ENCODE measurements around the gene PARG.
"Not testable (repeated sequence)": the region's sequence is repeated elsewhere in the genome, so short reads cannot be mapped to it uniquely, and the experiment has no call there.

DNA sequence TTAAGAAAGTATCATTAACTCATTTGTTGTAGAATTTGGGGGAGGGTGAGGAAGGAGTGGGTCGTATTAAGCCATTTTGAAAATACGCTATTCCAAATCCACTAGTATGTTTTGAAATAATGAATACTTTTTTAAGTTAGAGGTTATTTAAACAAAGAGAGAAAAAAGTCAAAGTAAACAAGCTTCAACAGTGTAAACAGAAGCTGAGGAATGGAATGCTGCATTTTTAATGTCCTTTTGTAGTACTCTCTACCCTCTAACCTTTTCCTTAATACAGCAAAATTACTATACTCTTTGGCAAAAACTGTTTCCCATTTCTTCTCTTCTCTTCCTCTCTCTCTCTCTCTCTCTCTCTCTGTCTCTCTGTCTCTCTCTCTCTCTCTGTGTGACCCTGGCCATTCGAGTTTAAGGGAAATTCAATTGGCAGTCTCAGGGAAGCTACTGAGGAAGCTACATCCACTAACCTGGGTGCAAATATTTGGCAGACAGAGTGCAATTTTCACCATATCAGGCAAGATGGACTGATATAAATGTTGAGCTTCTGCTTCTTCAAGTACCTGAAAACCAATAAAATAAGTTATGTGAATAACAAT is 57.0 kb downstream of the PARG start:
- TF ChIP-seq, protein P1, sequence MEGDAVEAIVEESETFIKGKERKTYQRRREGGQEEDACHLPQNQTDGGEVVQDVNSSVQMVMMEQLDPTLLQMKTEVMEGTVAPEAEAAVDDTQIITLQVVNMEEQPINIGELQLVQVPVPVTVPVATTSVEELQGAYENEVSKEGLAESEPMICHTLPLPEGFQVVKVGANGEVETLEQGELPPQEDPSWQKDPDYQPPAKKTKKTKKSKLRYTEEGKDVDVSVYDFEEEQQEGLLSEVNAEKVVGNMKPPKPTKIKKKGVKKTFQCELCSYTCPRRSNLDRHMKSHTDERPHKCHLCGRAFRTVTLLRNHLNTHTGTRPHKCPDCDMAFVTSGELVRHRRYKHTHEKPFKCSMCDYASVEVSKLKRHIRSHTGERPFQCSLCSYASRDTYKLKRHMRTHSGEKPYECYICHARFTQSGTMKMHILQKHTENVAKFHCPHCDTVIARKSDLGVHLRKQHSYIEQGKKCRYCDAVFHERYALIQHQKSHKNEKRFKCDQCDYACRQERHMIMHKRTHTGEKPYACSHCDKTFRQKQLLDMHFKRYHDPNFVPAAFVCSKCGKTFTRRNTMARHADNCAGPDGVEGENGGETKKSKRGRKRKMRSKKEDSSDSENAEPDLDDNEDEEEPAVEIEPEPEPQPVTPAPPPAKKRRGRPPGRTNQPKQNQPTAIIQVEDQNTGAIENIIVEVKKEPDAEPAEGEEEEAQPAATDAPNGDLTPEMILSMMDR (IDR thresholded peaks at IDR 0.05; ENCODE audit: low read depth, low read length, missing input control): not testable (repeated sequence)
- not testable (repeated sequence) for TF ChIP-seq JUND (IDR thresholded peaks at IDR 0.05)
